WERI-Rb-1 (cell line): ENCODE results near the gene ZNF428.

Experiments used
- DNase-seq: peaks from one replicate; pipeline ENCODE4 v3.0.0-alpha.2; 2020
- H3K27ac ChIP-seq: fragments of 250-450 bp; sonication (Bioruptor Pico); 2 replicates; pipeline ENCODE4 v1.5.1; 2020; ENCODE audit warnings: mild to moderate bottlenecking, moderate library complexity
- H3K27me3 ChIP-seq: fragments of 250-450 bp; sonication (Bioruptor Pico); 2 replicates; pipeline ENCODE4 v1.5.1; 2021; ENCODE audit warnings: mild to moderate bottlenecking, low read depth, moderate library complexity; ENCODE audit not compliant: insufficient read depth, severe bottlenecking
- H3K36me3 ChIP-seq: fragments of 250-450 bp; sonication (Bioruptor Pico); 2 replicates; pipeline ENCODE4 v1.5.1; 2020; ENCODE audit warnings: mild to moderate bottlenecking, moderate library complexity
- H3K4me3 ChIP-seq: 2 replicates; pipeline ENCODE4 v1.5.1; 2011; ENCODE audit warnings: low read depth, mild to moderate bottlenecking, control low read depth, low read length
- H3K9me3 ChIP-seq: fragments of 250-450 bp; sonication (Bioruptor Pico); 2 replicates; pipeline ENCODE4 v1.5.1; 2021; ENCODE audit warnings: mild to moderate bottlenecking, moderate library complexity; ENCODE audit not compliant: severe bottlenecking
- CTCF ChIP-seq: IDR thresholded peaks from 2 replicates; pipeline ENCODE4 v1.5.1; 2011; ENCODE audit warnings: low read depth, mild to moderate bottlenecking, control low read depth, inconsistent platforms, low read length

The ZNF428 gene

GRCh38 chr19:43634068-43634467 lies 14.6 kb upstream of the ZNF428 start:
- Histone ChIP-seq H3K4me3 (no peak overlapping the region), H3K27ac (no peak overlapping the region), H3K36me3 (no peaks in the 10 kb centered on the region), H3K27me3 (no peaks in the 10 kb centered on the region), H3K9me3 (no peaks in the 10 kb centered on the region)
- no peak for TF ChIP-seq CTCF
- no peak for DNase-seq

- no peak for TF ChIP-seq CTCF
- Histone ChIP-seq H3K36me3 (no peaks in the 10 kb centered on the region), H3K27me3 (no peaks in the 10 kb centered on the region), H3K4me3 (no peak overlapping the region), H3K27ac (no peak overlapping the region), H3K9me3 (no peaks in the 10 kb centered on the region)
- no peak for DNase-seq
Measured at GRCh38 chr19:43633520-43633919, 14.1 kb upstream of the ZNF428 start.

- Histone ChIP-seq H3K27me3 (no peaks in the 10 kb centered on the region), H3K9me3 (no peaks in the 10 kb centered on the region), H3K36me3 (no peaks in the 10 kb centered on the region; the same call in 1 of the 2 replicates), H3K27ac (no peak overlapping the region), H3K4me3 (no peak overlapping the region)
- TF ChIP-seq CTCF, result no peak
- DNase-seq, result no peak
Measured at GRCh38 chr19:43631491-43631890, 12.1 kb upstream of the ZNF428 start.

GRCh38 chr19:43628646-43629326 lies 9.4 kb upstream of the ZNF428 start:
- TF ChIP-seq CTCF, result no peak
- Histone ChIP-seq H3K36me3 (peaks cover 16% of the 10 kb centered on the region), H3K9me3 (no peaks in the 10 kb centered on the region), H3K27ac (no peak overlapping the region), H3K27me3 (no peaks in the 10 kb centered on the region), H3K4me3 (no peak overlapping the region)
- DNase-seq, result no peak

- Histone ChIP-seq H3K4me3 (no peak overlapping the region), H3K9me3 (no peaks in the 10 kb centered on the region), H3K36me3 (peaks cover 24% of the 10 kb centered on the region), H3K27ac (no peak overlapping the region), H3K27me3 (no peaks in the 10 kb centered on the region)
- DNase-seq, result no peak
- no peak for TF ChIP-seq CTCF
Measured at GRCh38 chr19:43626838-43627237, 7.4 kb upstream of the ZNF428 start.

GRCh38 chr19:43625918-43626579 lies 6.6 kb upstream of the ZNF428 start:
- Histone ChIP-seq H3K36me3 (peaks cover 24% of the 10 kb centered on the region), H3K9me3 (no peaks in the 10 kb centered on the region), H3K4me3 (no peak overlapping the region), H3K27me3 (no peaks in the 10 kb centered on the region), H3K27ac (no peak overlapping the region)
- TF ChIP-seq CTCF, result no peak
- DNase-seq, result no peak
